Fibroblast of lung (primary cell): ENCODE data around the gene DHDH. TPM values are rescaled to one million over a fixed set of nuclear protein-coding genes. Genes with fewer than 3 reads are reported as not detected.
"Not testable (repeated sequence)": the region's sequence is repeated elsewhere in the genome, so short reads cannot be mapped to it uniquely, and the experiment has no call there.

Experiments used
- DNase-seq, 2 donors: peaks; one replicate each; pipeline versions ENCODE4 v3.0.0 to v3.0.0-alpha.2; 2010; ENCODE audit warnings: low read depth in 2 of 2
- H2AFZ ChIP-seq: 2 replicates; pipeline ENCODE4 v1.5.1; 2012; ENCODE audit warnings: low read length, control low read depth, inconsistent platforms
- H3K27ac ChIP-seq: 2 replicates; pipeline ENCODE4 v1.5.1; 2011; ENCODE audit warnings: low read length, control low read depth; ENCODE audit not compliant: insufficient read depth
- H3K27me3 ChIP-seq: 2 replicates; pipeline ENCODE4 v1.5.1; 2011; ENCODE audit warnings: mild to moderate bottlenecking, low read length; ENCODE audit not compliant: control insufficient read depth, insufficient read depth
- H3K36me3 ChIP-seq: 2 replicates; pipeline ENCODE4 v1.5.1; 2011; ENCODE audit warnings: low read length; ENCODE audit not compliant: control insufficient read depth, insufficient read depth
- H3K4me1 ChIP-seq: 2 replicates; pipeline ENCODE4 v1.5.1; 2011; ENCODE audit warnings: low read length; ENCODE audit not compliant: control insufficient read depth, insufficient read depth; ENCODE audit errors: extremely low read depth
- H3K4me2 ChIP-seq: 2 replicates; pipeline ENCODE4 v1.5.1; 2011; ENCODE audit warnings: low read length, control low read depth; ENCODE audit not compliant: insufficient read depth; ENCODE audit errors: extremely low read depth
- H3K4me3 ChIP-seq, 4 experiments: fragments of 200-600 bp in 1 of 4; sonication (generic) in 1 of 4; replicated peaks in 1 of 4; 2 replicates each; pipeline ENCODE4 v1.5.1; 2011 to 2016; ENCODE audit warnings: low read length in 4 of 4, low read depth in 3 of 4, mild to moderate bottlenecking in 3 of 4, control low read depth in 2 of 4, inconsistent platforms in 1 of 4, mixed read lengths in 1 of 4; ENCODE audit not compliant: insufficient read depth in 1 of 4; ENCODE audit errors: control extremely low read depth in 1 of 4
- H3K79me2 ChIP-seq: 2 replicates; pipeline ENCODE4 v1.5.1; 2012; ENCODE audit warnings: mild to moderate bottlenecking, low read length, inconsistent platforms; ENCODE audit not compliant: control insufficient read depth, insufficient read depth
- H3K9ac ChIP-seq: 2 replicates; pipeline ENCODE4 v1.5.1; 2011; ENCODE audit warnings: mild to moderate bottlenecking, low read length, control low read depth; ENCODE audit not compliant: insufficient read depth
- H3K9me3 ChIP-seq: 2 replicates; pipeline ENCODE4 v1.5.1; 2012; ENCODE audit warnings: low read depth, low read length; ENCODE audit not compliant: control insufficient read depth, insufficient read depth
- H4K20me1 ChIP-seq: 2 replicates; pipeline ENCODE4 v1.5.1; 2011; ENCODE audit warnings: low read length; ENCODE audit not compliant: control insufficient read depth, insufficient read depth; ENCODE audit errors: extremely low read depth
- EZH2 ChIP-seq: IDR thresholded peaks from 2 replicates; pipeline ENCODE4 v1.5.1; 2012; ENCODE audit warnings: low read length, control low read depth, mild to moderate bottlenecking; ENCODE audit errors: missing control alignments
- polyA minus RNA-seq: library from RNA; depleted of rRNA, polyadenylated mRNA; stranded (reverse); fragments of >200 nt; gene quantifications from 2 replicates; pipeline ENCODE4 v1.2.3, GENCODE V29; 2011; ENCODE audit warnings: low replicate concordance
- polyA plus RNA-seq, 2 donors: library from polyadenylated mRNA; depleted of rRNA in 1 of 2; stranded (reverse) in 1 of 2; unstranded in 1 of 2; fragments of >200 nt; gene quantifications; 2 replicates each; pipeline ENCODE4 v1.2.1, GENCODE V29; 2011 to 2012; ENCODE audit warnings: missing spikeins in 1 of 2
- total RNA-seq: library from RNA; depleted of rRNA; stranded (reverse); fragments of >200 nt; gene quantifications from 2 replicates; pipeline ENCODE4 v1.2.1, GENCODE V29; 2014
- TF ChIP-seq, protein P1 (sequence below), 2 donors: IDR thresholded peaks in 1 of 2; conservative IDR thresholded peaks in 1 of 2; 1 replicate in 1 of 2; 2 replicates in 1 of 2; pipeline ENCODE4 v1.5.1; 2011 to 2012; ENCODE audit warnings: low read length in 2 of 2, control low read depth in 1 of 2, inconsistent platforms in 1 of 2, low read depth in 1 of 2, mild to moderate bottlenecking in 1 of 2

Gene DHDH
- total RNA-seq (0.17 TPM in 1 of 2 replicates, not detected in the other), polyA plus RNA-seq (0.08 TPM in 1 of 2 replicates, not detected in the other), polyA minus RNA-seq (not detected in 2 replicates)
- polyA plus RNA-seq (2012) = 0.15 and 0.21 TPM in 2 replicates

DNA sequence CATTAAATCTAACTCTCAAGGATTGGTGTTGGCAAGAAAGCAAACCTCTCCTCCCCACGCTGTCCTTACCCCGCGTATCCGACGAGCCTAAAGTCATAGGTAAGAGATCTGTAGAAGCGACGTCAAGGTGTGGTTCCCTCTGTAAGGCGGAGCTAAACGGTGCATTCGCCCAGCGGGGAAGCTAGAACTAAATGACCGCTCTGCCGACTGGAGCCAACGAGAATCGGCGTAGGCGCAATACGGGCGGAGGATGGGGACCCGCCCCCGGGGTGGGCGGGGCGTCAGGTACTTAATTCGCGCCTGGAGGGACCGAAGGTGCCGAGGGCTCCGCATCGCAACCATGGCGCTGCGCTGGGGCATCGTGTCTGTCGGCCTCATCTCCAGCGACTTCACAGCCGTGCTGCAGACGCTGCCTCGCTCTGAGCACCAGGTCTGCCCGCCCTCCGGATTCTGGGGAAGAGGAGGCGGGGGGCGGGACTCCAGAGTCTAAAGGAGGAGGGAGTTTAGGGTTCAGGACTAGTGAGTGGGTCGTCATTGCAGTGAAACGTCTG is at the start of gene DHDH:
Gene DHDH, plus strand, starts transcription at position 318 of the 551 bp plus-strand sequence. Its CDS starts 23 bp downstream, at position 341.
- no peaks in the 10 kb centered on the region for H4K20me1 ChIP-seq
- peak within 1 kb of the TSS; percentile 82 for H2AFZ ChIP-seq
- H3K4me1 ChIP-seq = peaks cover 2% of the 10 kb centered on the region
- TF ChIP-seq, protein P1, sequence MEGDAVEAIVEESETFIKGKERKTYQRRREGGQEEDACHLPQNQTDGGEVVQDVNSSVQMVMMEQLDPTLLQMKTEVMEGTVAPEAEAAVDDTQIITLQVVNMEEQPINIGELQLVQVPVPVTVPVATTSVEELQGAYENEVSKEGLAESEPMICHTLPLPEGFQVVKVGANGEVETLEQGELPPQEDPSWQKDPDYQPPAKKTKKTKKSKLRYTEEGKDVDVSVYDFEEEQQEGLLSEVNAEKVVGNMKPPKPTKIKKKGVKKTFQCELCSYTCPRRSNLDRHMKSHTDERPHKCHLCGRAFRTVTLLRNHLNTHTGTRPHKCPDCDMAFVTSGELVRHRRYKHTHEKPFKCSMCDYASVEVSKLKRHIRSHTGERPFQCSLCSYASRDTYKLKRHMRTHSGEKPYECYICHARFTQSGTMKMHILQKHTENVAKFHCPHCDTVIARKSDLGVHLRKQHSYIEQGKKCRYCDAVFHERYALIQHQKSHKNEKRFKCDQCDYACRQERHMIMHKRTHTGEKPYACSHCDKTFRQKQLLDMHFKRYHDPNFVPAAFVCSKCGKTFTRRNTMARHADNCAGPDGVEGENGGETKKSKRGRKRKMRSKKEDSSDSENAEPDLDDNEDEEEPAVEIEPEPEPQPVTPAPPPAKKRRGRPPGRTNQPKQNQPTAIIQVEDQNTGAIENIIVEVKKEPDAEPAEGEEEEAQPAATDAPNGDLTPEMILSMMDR (conservative IDR thresholded peaks at IDR 0.05 in 1 of 2, IDR thresholded peaks at IDR 0.05 in 1 of 2; ENCODE audit: low read depth in 1 of 2, low read length in 2 of 2) = no peak
- no peak for TF ChIP-seq EZH2
- no peaks in the 10 kb centered on the region for H3K27me3 ChIP-seq
- H3K9ac ChIP-seq = no peak within 1 kb of the TSS
- DNase-seq = peak; percentile 33 to 63
- no peaks in the 10 kb centered on the region for H3K9me3 ChIP-seq
- H3K4me2 ChIP-seq = peak within 1 kb of the TSS; percentile 94
- peak within 1 kb of the TSS; percentile 45 to 60 (median 52) for H3K4me3 ChIP-seq
- H3K27ac ChIP-seq = no peak within 1 kb of the TSS
- H3K36me3 ChIP-seq = no peaks in the 10 kb centered on the region
- H3K79me2 ChIP-seq = no peaks in the 10 kb centered on the region

DNA sequence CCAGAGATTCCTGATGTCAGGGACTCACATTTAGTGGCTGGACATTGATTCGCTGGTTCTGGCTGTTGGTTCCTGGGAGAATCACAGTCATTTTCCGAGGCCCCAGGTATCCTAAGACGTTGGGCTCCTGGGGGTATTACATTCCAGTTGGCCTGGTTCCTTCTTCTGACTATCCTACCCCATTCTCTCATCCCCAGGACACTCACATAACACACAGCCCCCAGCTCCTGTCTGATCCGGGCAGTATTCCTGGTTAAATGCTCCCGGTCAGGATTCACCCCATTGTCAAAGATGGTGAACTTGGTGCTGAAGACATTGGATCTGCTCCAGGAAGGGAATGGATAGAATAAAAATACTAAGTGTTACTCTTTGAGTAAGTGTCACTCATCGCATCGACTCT is 49.8 kb upstream of the DHDH start:
- Histone ChIP-seq H3K36me3 (no peaks in the 10 kb centered on the region), H2AFZ (no peak overlapping the region), H3K27ac (no peak overlapping the region), H3K4me1 (no peaks in the 10 kb centered on the region), H3K9ac (no peak overlapping the region), H4K20me1 (no peaks in the 10 kb centered on the region), H3K4me3 (no peak overlapping the region), H3K27me3 (no peaks in the 10 kb centered on the region), H3K4me2 (no peak overlapping the region), H3K9me3 (no peaks in the 10 kb centered on the region), H3K79me2 (no peaks in the 10 kb centered on the region)
- no peak for DNase-seq
- TF ChIP-seq EZH2 = no peak
- TF ChIP-seq, protein P1 (conservative IDR thresholded peaks at IDR 0.05 in 1 of 2, IDR thresholded peaks at IDR 0.05 in 1 of 2; ENCODE audit: low read depth in 1 of 2, low read length in 2 of 2) = no peak

DNA sequence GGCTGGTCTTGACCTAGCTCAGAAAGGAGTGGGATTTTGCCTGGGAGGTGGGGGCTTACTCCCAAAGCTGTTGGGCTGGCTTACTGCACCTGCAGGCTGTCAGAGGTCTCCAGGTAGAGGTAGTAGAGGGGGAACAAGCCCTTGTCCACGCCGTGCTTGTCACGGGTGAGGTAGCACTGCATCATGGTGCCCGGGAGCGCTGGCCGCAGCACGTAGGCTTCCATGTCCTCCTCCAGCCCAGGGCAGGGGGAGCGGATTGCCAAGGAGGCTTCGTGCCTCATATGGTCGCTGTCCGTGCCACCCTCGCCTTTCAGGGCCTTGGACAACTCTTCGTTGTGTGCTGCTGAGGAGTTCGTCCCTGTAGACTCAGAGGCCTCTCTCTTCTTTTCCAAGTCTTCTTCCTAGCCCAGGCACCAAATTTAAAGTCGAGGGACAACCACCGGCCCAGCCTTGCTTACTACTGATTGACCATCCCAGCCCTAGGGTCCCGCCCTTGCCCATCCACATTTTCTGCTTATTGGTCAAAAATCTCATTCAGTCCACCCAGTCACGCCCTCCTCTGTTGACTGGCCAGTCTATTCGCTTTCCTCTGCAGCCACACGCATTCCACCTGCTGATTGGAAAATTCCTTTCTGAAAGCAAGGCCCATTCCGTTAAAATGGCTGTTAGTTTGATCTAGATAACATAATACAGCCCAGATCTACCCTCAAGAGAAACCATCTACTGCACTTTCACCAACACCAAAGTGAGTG is 45.5 kb upstream of the DHDH start:
- H4K20me1 ChIP-seq = no peaks in the 10 kb centered on the region
- no peak overlapping the region for H3K4me2 ChIP-seq
- H3K27ac ChIP-seq = no peak overlapping the region
- no peak overlapping the region for H2AFZ ChIP-seq
- DNase-seq = no peak
- no peaks in the 10 kb centered on the region for H3K9me3 ChIP-seq
- no peak overlapping the region for H3K9ac ChIP-seq
- H3K79me2 ChIP-seq = no peaks in the 10 kb centered on the region
- no peaks in the 10 kb centered on the region for H3K4me1 ChIP-seq
- H3K27me3 ChIP-seq = no peaks in the 10 kb centered on the region
- H3K4me3 ChIP-seq = no peak overlapping the region
- no peaks in the 10 kb centered on the region for H3K36me3 ChIP-seq
- TF ChIP-seq, protein P1 (conservative IDR thresholded peaks at IDR 0.05 in 1 of 2, IDR thresholded peaks at IDR 0.05 in 1 of 2; ENCODE audit: low read depth in 1 of 2, low read length in 2 of 2) = no peak
- TF ChIP-seq EZH2 = no peak

DNA sequence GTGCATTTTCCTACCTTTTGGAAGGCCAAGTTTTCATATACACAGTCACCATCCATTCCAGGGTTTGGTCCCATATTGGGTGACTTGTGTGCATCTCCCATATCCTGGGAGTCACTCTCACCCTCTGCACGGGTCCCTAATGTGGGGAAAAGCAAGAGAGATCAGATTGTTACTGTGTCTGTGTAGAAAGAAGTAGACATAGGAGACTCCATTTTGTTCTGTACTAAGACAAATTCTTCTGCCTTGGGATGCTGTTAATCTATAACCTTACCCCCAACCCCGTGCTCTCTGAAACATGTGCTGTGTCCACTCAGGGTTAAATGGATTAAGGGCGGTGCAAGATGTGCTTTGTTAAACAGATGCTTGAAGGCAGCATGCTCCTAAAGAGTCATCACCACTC is 44.0 kb upstream of the DHDH start:
- not testable (repeated sequence) for H3K79me2 ChIP-seq, H3K9me3 ChIP-seq, H3K4me3 ChIP-seq, H3K9ac ChIP-seq, H3K4me1 ChIP-seq, H3K27ac ChIP-seq, H3K27me3 ChIP-seq, H4K20me1 ChIP-seq, H3K36me3 ChIP-seq, H2AFZ ChIP-seq, DNase-seq, H3K4me2 ChIP-seq
